ENCODE measurements around the gene TNNI3K.

The TNNI3K gene

DNA sequence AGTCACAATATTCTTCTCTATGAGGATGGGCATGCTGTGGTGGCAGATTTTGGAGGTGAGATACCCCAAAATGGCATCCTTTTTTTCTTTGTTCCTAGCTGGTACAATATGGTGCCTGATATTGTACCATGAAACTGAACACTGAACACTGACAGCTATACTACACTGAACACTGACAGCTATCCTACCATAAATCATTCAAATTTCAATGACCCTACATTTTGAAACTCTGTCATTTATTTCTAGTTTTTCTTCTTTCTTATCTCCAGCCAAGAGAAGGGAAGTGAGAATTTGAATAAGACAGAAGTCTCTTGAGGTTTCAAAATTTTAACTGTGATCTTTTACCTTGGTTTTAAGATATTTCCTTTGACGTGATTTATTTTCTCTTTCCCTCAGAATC lies 200.9 kb downstream of the TNNI3K start:
- DNase-seq (ENCODE audit: low read depth in 2 of 2), result no peak

DNA sequence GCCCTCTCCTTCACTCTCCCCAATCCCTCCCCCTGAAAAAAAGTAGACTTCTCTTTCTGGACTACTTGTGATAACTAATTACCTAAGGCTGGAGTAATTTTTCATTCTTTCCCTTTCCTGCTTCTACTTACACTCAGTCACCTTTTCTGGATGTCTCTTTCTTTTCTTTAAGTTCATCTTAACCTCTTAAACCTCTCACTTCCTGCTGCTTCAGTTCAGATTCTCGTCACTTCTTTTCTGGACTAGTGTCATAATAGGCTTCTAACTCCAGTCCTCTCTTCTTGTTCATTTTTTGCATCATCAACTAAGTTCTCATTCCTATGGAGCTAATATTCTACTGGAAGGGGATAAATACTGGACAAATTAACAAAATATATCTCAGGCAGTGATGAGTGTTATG lies 201.8 kb downstream of the TNNI3K start:
- DNase-seq (ENCODE audit: low read depth in 2 of 2), result no peak

DNA sequence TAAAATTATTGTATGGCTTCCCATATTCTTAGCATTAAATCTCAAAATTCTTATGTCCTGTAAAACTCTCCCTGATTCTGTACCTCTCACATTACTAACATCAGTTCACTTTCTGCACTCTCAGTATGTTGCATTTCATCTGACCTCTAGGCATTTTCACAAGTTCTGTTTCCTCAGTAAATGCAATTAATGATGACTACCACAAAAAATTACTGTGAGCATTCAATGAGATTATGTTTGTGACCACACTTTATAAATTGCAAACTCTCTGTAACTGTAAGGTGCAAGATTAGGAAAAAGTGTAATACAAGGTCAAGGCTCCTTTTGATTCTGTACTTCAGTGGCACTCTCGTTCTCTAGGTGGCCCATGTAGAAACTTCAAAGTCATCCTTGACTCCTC lies 216.8 kb downstream of the TNNI3K start:
- DNase-seq (ENCODE audit: low read depth in 2 of 2), result no peak

DNA sequence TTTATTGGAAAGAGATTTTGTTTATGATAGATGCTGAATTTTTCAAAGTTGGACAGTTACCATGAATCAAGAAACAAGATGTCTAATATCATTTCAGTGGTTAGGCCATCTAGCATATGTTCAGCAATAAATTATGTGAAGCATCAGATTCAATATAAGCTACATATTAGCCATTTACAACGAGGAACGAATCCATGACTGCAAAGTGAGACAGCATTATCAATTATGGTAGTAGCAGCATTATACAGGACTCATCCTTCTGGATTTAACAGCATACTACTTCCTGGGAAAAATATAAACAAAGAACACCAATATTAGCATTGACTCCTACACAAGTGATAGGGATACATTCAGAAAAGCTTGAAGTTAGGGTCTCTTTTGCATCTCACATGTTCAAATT lies 218.1 kb downstream of the TNNI3K start:
- DNase-seq (ENCODE audit: low read depth in 2 of 2), result no peak

DNA sequence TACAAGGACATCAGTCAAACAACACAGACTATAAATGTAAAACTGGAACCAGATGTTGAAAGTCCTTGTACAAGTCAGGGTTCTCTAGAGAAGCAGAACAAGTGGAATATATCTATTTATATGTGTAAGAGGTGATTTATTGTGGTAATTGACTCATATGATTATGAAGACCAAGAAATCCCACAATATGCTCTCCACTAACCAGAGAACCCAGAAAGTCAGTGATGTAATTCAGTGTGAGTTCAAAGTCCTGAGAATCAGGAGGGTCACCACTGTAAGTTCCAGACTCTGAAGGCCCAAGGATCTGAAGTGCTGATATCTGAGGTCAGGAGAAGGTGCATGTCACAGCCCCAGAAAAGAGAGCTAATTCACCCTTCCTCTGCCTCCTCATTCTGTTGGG lies 220.2 kb downstream of the TNNI3K start:
- DNase-seq (ENCODE audit: low read depth in 2 of 2), result no peak

- DNase-seq (ENCODE audit: low read depth in 2 of 2), result no peak
These were observed 222.1 kb downstream of the TNNI3K start for GRCh38 chr1:74457253-74457652.

DNA sequence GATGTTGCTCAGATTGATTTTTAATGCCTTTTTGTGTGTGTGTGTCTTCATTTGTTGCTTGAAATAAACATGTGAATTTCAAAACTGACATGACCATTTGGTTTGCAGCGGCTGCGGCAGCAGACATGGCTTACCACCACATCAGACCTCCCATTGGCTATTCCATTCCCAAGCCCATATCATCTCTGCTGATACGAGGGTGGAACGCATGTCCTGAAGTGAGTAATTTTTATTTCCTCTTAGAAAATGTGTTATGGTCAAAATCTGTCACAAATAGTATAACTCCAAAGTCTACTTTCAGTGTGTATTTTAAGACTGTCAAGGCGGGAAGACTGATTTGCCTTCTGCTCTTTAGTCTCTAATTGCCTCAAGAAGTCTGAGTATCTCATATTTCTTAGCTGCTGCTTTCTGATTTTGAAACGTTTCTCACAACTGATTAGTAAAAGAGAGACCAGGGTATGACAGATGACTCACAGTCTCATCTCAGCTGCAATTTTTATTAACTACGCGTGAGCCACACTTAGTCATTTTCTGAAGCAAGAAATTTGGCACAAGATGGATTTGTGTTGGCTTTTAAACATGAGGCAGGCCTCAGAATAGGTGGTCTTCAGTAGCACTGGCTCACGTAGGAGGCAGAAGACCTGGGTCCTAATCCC lies 228.3 kb downstream of the TNNI3K start:
- DNase-seq (ENCODE audit: low read depth in 2 of 2), result no peak

GRCh38 chr1:74464037-74464436 lies 228.8 kb downstream of the TNNI3K start:
- DNase-seq (ENCODE audit: low read depth in 2 of 2), result no peak

- DNase-seq (ENCODE audit: low read depth in 2 of 2), result no peak
These were observed 230.1 kb downstream of the TNNI3K start for GRCh38 chr1:74465193-74465681.

- no peak for DNase-seq (ENCODE audit: low read depth in 2 of 2)
These were observed 232.7 kb downstream of the TNNI3K start for GRCh38 chr1:74467786-74468377.

GRCh38 chr1:74468982-74469603 lies 233.9 kb downstream of the TNNI3K start:
- no peak for DNase-seq (ENCODE audit: low read depth in 2 of 2)

DNA sequence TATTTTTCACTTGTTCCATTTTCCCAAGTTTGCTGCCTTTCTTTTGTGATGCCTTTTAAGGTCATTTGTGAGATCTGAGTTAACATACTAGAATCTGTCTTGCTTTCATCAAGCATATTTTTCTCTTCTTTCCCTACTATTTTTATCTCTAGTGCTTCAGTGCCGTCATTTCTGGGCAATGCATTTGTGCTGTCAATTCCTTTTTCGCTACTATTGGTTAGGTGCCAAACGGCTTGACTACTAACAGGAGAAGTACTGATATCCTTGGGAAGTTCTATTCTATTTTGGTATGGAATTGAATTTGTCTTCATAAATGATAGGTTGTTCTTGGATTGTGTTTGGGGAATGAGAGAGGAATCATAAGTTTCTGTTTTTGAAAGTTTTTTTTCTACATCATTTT lies 235.1 kb downstream of the TNNI3K start:
- DNase-seq (ENCODE audit: low read depth in 2 of 2), result no peak

DNA sequence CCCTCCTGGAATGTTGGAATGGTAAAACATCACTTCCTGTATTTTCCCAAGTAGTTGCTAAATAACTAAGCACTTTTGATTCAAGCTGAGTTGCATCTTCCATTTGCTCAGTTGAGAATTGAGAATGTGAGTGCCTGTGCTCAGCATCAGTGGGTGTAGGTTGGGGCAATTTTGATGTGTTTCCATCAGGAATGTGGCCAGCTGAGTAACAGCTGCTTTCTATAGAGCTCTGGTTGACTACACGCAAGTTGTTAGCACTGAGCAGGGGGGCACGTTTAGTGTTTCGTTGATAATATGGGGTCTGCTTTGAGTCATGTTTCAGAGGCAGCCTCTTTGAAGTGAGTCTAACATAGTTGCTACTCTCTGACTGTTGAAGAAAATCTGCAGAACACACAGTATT lies 235.7 kb downstream of the TNNI3K start:
- DNase-seq (ENCODE audit: low read depth in 2 of 2), result no peak

GRCh38 chr1:74471470-74471869 lies 236.3 kb downstream of the TNNI3K start:
- no peak for DNase-seq (ENCODE audit: low read depth in 2 of 2)

DNA sequence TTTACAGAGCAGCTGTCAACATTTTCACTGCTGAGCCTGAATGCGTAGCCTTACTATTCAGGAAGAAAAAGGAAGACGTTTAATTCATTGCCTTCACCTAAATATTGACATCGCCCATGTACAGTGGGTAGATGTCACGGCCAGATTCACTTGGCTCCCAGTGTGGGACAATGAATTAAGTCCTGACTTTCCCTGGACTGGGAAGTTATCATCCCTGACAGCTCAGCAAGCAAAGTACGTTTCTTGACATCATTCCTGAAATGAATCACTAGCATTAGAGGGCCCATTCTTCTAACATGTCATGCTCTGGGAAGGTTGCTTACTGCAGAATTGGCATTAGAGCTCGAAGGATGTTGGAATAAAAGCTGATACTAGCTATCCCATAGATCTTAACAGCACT lies 239.4 kb downstream of the TNNI3K start:
- DNase-seq (ENCODE audit: low read depth in 2 of 2), result no peak

- no peak for DNase-seq (ENCODE audit: low read depth in 2 of 2)
These were observed 243.8 kb downstream of the TNNI3K start for GRCh38 chr1:74478979-74479378.

- DNase-seq (ENCODE audit: low read depth in 2 of 2), result no peak
These were observed 244.9 kb downstream of the TNNI3K start for GRCh38 chr1:74480068-74480467.

GRCh38 chr1:74481607-74482006 lies 246.4 kb downstream of the TNNI3K start:
- no peak for DNase-seq (ENCODE audit: low read depth in 2 of 2)

DNA sequence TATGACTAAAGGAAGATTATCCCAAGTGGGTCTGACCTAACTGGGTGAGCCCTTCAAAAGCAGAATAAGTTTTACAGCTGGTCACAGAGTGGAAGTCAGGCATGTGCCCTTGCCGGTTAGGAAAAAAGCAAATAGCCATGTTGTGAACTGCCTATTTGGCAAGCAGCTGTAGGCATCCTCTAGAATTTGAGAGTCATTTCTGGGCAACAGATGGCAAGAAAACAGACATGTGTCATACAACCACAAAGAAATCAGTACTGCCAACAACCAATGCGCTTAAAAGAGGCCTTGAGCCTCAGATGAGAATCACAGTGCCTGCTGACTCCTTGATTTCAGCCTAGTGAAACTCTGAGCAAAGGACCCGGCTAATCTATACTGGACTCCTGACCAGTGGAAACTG lies 250.4 kb downstream of the TNNI3K start:
- DNase-seq (ENCODE audit: low read depth in 2 of 2), result no peak

DNA sequence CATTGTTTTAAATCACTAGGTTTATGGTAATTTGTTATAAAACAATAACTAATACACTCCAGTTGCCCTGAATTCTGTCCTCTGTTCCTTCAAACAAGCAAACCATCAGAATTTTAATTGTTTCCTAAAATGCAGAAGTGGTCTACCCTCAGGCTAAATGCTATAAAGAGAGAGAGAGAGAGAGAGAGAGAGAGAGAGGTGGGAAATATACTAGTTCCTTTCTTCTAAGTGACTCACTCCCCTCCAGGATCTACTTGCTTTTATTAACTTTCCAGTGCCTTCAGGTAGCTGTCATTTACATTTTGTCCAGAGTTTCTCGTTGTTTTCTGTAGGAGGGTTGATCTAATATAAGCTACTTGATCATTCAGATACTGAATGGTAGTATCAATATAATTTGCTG lies 250.8 kb downstream of the TNNI3K start:
- no peak for DNase-seq (ENCODE audit: low read depth in 2 of 2)

GRCh38 chr1:74496669-74497068 lies 261.5 kb downstream of the TNNI3K start:
- no peak for DNase-seq (ENCODE audit: low read depth in 2 of 2)

- DNase-seq (ENCODE audit: low read depth in 2 of 2), result no peak
These were observed 263.7 kb downstream of the TNNI3K start for GRCh38 chr1:74498901-74499300.

- no peak for DNase-seq (ENCODE audit: low read depth in 2 of 2)
These were observed 267.2 kb downstream of the TNNI3K start for GRCh38 chr1:74502432-74502831.
